H1 (cell line): ENCODE measurements around the gene EPHA5. TPM values are rescaled to one million over a fixed set of nuclear protein-coding genes. Genes with fewer than 3 reads are reported as not detected.

Experiments
- CTCF ChIA-PET: fragments of 300-600 bp; sonication (Branson Sonifier 250); formaldehyde crosslinking; loops from one replicate; lab custom pipeline; 2021; ENCODE audit not compliant: partially characterized antibody; lab: Charles Lee
- POLR2A ChIA-PET: fragments of 300-600 bp; sonication (Branson Sonifier 250); formaldehyde crosslinking; loops from one replicate; lab custom pipeline; 2021; ENCODE audit warnings: inconsistent platforms; ENCODE audit not compliant: partially characterized antibody; lab: Charles Lee
- DNase-seq, 2 experiments: peaks; one replicate each; pipeline versions ENCODE4 v3.0.0 to v3.0.0-alpha.2; 2010 to 2022; ENCODE audit warnings: low spot score in 2 of 2, low read depth in 1 of 2, mixed read lengths in 1 of 2
- FAIRE-seq: peaks from 2 replicates; lab custom pipeline; 2011; peaks lifted over from hg19 to GRCh38; lab: Jason Lieb, UNC
- H2AFZ ChIP-seq: 2 replicates; pipeline ENCODE4 v1.8.1; 2012; ENCODE audit warnings: low read length, inconsistent platforms
- H2AK5ac ChIP-seq: 2 replicates; pipeline ENCODE4 v1.6.1; 2013; ENCODE audit warnings: low read depth, low read length
- H2BK120ac ChIP-seq: replicated peaks from 2 replicates; pipeline ENCODE3; 2013; ENCODE audit warnings: low read depth, low read length, inconsistent platforms
- H2BK12ac ChIP-seq: 2 replicates; pipeline ENCODE4 v1.6.1; 2013; ENCODE audit warnings: low read depth, low read length
- H2BK15ac ChIP-seq: 2 replicates; pipeline ENCODE4 v1.6.1; 2013; ENCODE audit warnings: low read length
- H2BK20ac ChIP-seq: 2 replicates; pipeline ENCODE4 v1.6.1; 2013; ENCODE audit warnings: low read length
- H2BK5ac ChIP-seq: 2 replicates; pipeline ENCODE4 v1.6.1; 2013; ENCODE audit warnings: low read depth, low read length
- H3K14ac ChIP-seq: 2 replicates; pipeline ENCODE4 v1.6.1; 2013; ENCODE audit warnings: inconsistent platforms; ENCODE audit not compliant: insufficient read length
- H3K18ac ChIP-seq: 2 replicates; pipeline ENCODE4 v1.6.1; 2013; ENCODE audit warnings: low read length; ENCODE audit errors: extremely low read depth
- H3K23ac ChIP-seq: 2 replicates; pipeline ENCODE4 v1.6.1; 2013; ENCODE audit warnings: inconsistent platforms; ENCODE audit not compliant: insufficient read length
- H3K23me2 ChIP-seq: 2 replicates; pipeline ENCODE4 v1.6.1; 2013; ENCODE audit warnings: low read depth, low read length
- H3K27ac ChIP-seq: 2 replicates; pipeline ENCODE4 v1.6.1; 2011; ENCODE audit warnings: low read depth, low read length, inconsistent platforms
- H3K27me3 ChIP-seq, 4 experiments: replicated peaks in 1 of 4; 1 replicate in 1 of 4; 2 replicates in 3 of 4; pipeline versions ENCODE4 v1.6.1 to v1.8.1; 2011 to 2013; ENCODE audit warnings: low read length in 3 of 4, mild to moderate bottlenecking in 3 of 4, inconsistent platforms in 2 of 4, mixed read lengths in 2 of 4, moderate library complexity in 1 of 4; ENCODE audit not compliant: control insufficient read depth in 3 of 4, insufficient read depth in 3 of 4; ENCODE audit errors: extremely low read depth in 1 of 4
- H3K36me3 ChIP-seq, 4 experiments: 2 replicates each; pipeline versions ENCODE4 v1.6.1 to v1.8.1; 2011 to 2013; ENCODE audit warnings: mild to moderate bottlenecking in 4 of 4, low read length in 3 of 4, moderate library complexity in 2 of 4, control low read depth in 1 of 4, inconsistent platforms in 1 of 4; ENCODE audit not compliant: insufficient read depth in 4 of 4, control insufficient read depth in 2 of 4
- H3K4ac ChIP-seq: replicated peaks from 2 replicates; pipeline ENCODE3; 2013; ENCODE audit warnings: low read length, low read depth, mixed read lengths, inconsistent platforms; ENCODE audit not compliant: insufficient read length
- H3K4me1 ChIP-seq, 4 experiments: replicated peaks in 1 of 4; 1 replicate in 1 of 4; 2 replicates in 3 of 4; pipeline versions ENCODE4 v1.6.1 to v1.8.1; 2011 to 2013; ENCODE audit warnings: low read length in 3 of 4, inconsistent platforms in 2 of 4, mixed read lengths in 1 of 4; ENCODE audit not compliant: insufficient read depth in 4 of 4, control insufficient read depth in 3 of 4
- H3K4me2 ChIP-seq, 2 experiments: 2 replicates each; pipeline versions ENCODE4 v1.6.1 to v1.8.1; 2011 to 2013; ENCODE audit warnings: low read depth in 2 of 2, low read length in 2 of 2, control low read depth in 1 of 2, inconsistent platforms in 1 of 2, mild to moderate bottlenecking in 1 of 2; ENCODE audit not compliant: insufficient read depth in 1 of 2
- H3K4me3 ChIP-seq, 4 experiments: fragments of 200-600, 300-600 bp in 1 of 4; sonication (generic), shearing (Covaris generic), sonication (Bioruptor Twin) in 1 of 4; 2 replicates each; pipeline versions ENCODE4 v1.5.1 to v1.8.1; 2011 to 2016; ENCODE audit warnings: low read length in 4 of 4, low read depth in 3 of 4, control low read depth in 2 of 4, inconsistent platforms in 2 of 4, mild to moderate bottlenecking in 2 of 4, mixed read lengths in 1 of 4, moderate library complexity in 1 of 4; ENCODE audit not compliant: insufficient read depth in 2 of 4; ENCODE audit errors: extremely low read depth in 1 of 4
- H3K56ac ChIP-seq: replicated peaks from 2 replicates; pipeline ENCODE3; 2013; ENCODE audit warnings: low read depth, mild to moderate bottlenecking, mixed read lengths, low read length, inconsistent platforms; ENCODE audit not compliant: insufficient read length
- H3K79me1 ChIP-seq: 2 replicates; pipeline ENCODE4 v1.6.1; 2013; ENCODE audit warnings: low read depth, low read length, control low read depth
- H3K79me2 ChIP-seq, 2 experiments: 2 replicates each; pipeline versions ENCODE4 v1.6.1 to v1.8.1; 2012 to 2013; ENCODE audit warnings: low read length in 2 of 2, mild to moderate bottlenecking in 2 of 2, inconsistent platforms in 1 of 2; ENCODE audit not compliant: insufficient read depth in 2 of 2, control insufficient read depth in 1 of 2
- H3K9ac ChIP-seq, 4 experiments: replicated peaks in 1 of 4; 1 replicate in 1 of 4; 2 replicates in 3 of 4; pipeline versions ENCODE4 v1.6.1 to v1.8.1; 2011 to 2013; ENCODE audit warnings: low read depth in 3 of 4, low read length in 3 of 4, control low read depth in 2 of 4, mild to moderate bottlenecking in 2 of 4, moderate library complexity in 2 of 4, inconsistent platforms in 1 of 4; ENCODE audit errors: extremely low read depth in 1 of 4
- H3K9me3 ChIP-seq, 2 experiments: 2 replicates each; pipeline versions ENCODE4 v1.6.1 to v1.8.1; 2012 to 2013; ENCODE audit warnings: mild to moderate bottlenecking in 2 of 2, moderate library complexity in 2 of 2, control low read depth in 1 of 2, inconsistent platforms in 1 of 2, low read depth in 1 of 2, low read length in 1 of 2, mixed read lengths in 1 of 2; ENCODE audit not compliant: insufficient read depth in 2 of 2
- H4K20me1 ChIP-seq, 2 experiments: replicated peaks in 1 of 2; 2 replicates each; pipeline versions ENCODE3 to v1.8.1; 2011 to 2013; ENCODE audit warnings: inconsistent platforms in 2 of 2, low read length in 2 of 2, mild to moderate bottlenecking in 1 of 2; ENCODE audit not compliant: insufficient read depth in 2 of 2, control insufficient read depth in 1 of 2
- H4K5ac ChIP-seq: 2 replicates; pipeline ENCODE4 v1.6.1; 2013; ENCODE audit warnings: low read length, low read depth, mixed read lengths, inconsistent platforms; ENCODE audit not compliant: insufficient read length
- H4K8ac ChIP-seq: 2 replicates; pipeline ENCODE4 v1.8.0; 2013; ENCODE audit warnings: mild to moderate bottlenecking, moderate library complexity, low read length, inconsistent platforms; ENCODE audit not compliant: insufficient read depth; ENCODE audit errors: extremely low read depth
- H4K91ac ChIP-seq: replicated peaks from 2 replicates; pipeline ENCODE3; 2013; ENCODE audit warnings: low read length, mixed read lengths, inconsistent platforms; ENCODE audit not compliant: insufficient read length
- BCL11A ChIP-seq, 2 experiments: IDR thresholded peaks; one replicate each; pipeline ENCODE4 v1.6.1; 2011; ENCODE audit warnings: low read depth in 2 of 2, low read length in 2 of 2, mild to moderate bottlenecking in 2 of 2
- CBX8 ChIP-seq: fragments of 300-800, 300-1000 bp; sonication (generic); IDR thresholded peaks from 2 replicates; pipeline ENCODE4 v1.7.1; 2016; ENCODE audit warnings: low read depth, low read length, borderline replicate concordance
- CEBPB ChIP-seq: IDR thresholded peaks from 2 replicates; pipeline ENCODE4 v1.6.1; 2012; ENCODE audit warnings: low read depth, low read length
- CHD2 ChIP-seq: IDR thresholded peaks from 2 replicates; pipeline ENCODE4 v1.6.1; 2012; ENCODE audit warnings: low read length, improper control_type of control experiment
- CTBP2 ChIP-seq: IDR thresholded peaks from 2 replicates; pipeline ENCODE4 v1.7.0; 2011; ENCODE audit warnings: borderline replicate concordance, mild to moderate bottlenecking, moderate library complexity, mixed read lengths, low read length; ENCODE audit not compliant: insufficient read depth, insufficient read length
- EGR1 ChIP-seq: IDR thresholded peaks from 2 replicates; pipeline ENCODE4 v1.6.1; 2011; ENCODE audit warnings: low read depth, low read length, borderline replicate concordance
- KDM5A ChIP-seq: fragments of 200-600 bp; IDR thresholded peaks from 2 replicates; pipeline ENCODE4 v1.7.1; 2012; ENCODE audit warnings: mild to moderate bottlenecking, low read length, inconsistent platforms, mixed read lengths
- RAD21 ChIP-seq, 2 experiments: IDR thresholded peaks in 1 of 2; conservative IDR thresholded peaks in 1 of 2; 2 replicates each; pipeline ENCODE4 v1.6.1; 2011; ENCODE audit warnings: low read depth in 2 of 2, low read length in 2 of 2, improper control_type of control experiment in 1 of 2, inconsistent platforms in 1 of 2, mild to moderate bottlenecking in 1 of 2, moderate library complexity in 1 of 2
- RNF2 ChIP-seq: fragments of 200-900, 300-1000 bp; sonication (generic); IDR thresholded peaks from 2 replicates; pipeline ENCODE4 v1.7.1; 2016; ENCODE audit warnings: borderline replicate concordance, low read depth, mild to moderate bottlenecking, antibody characterized with exemption, low read length; ENCODE audit not compliant: poor library complexity, severe bottlenecking; ENCODE audit errors: missing control alignments
- SIN3A ChIP-seq, 2 experiments: IDR thresholded peaks in 1 of 2; conservative IDR thresholded peaks in 1 of 2; 2 replicates each; pipeline ENCODE4 v1.6.1; 2011 to 2012; ENCODE audit warnings: low read length in 2 of 2, improper control_type of control experiment in 1 of 2, low read depth in 1 of 2, mild to moderate bottlenecking in 1 of 2
- SIX5 ChIP-seq: IDR thresholded peaks from 2 replicates; pipeline ENCODE4 v1.6.1; 2011; ENCODE audit warnings: mild to moderate bottlenecking, low read depth, low read length
- TAF7 ChIP-seq: optimal IDR thresholded peaks from 2 replicates; pipeline ENCODE3; 2011; ENCODE audit warnings: low read depth, mild to moderate bottlenecking, inconsistent platforms, low read length, moderate library complexity, borderline replicate concordance
- WGBS, 2 experiments: shearing (Covaris generic) in 1 of 2; methylation state at CpG; one replicate each; pipeline versions ENCODE4 v1.1.6 to v1.1.7; 2013 to 2015; ENCODE audit warnings: low lambda C conversion rate in 2 of 2, mixed read lengths in 2 of 2, inconsistent platforms in 1 of 2, low coverage in 1 of 2, missing lambda C conversion rate in 1 of 2; ENCODE audit not compliant: insufficient replicate concordance in 2 of 2, insufficient coverage in 1 of 2, insufficient read length in 1 of 2; ENCODE audit errors: extremely low coverage in 1 of 2, missing lambda C conversion rate in 1 of 2; 5-methylcytosine and 5-hydroxymethylcytosine counted together
- polyA plus RNA-seq, 7 experiments: library from polyadenylated mRNA; depleted of rRNA in 3 of 7; stranded (reverse) in 5 of 7; unstranded in 2 of 7; fragments of >200 nt in 5 of 7; fragments of 200-250 nt in 2 of 7; gene quantifications; 1 replicate in 5 of 7; 2 replicates in 1 of 7; 4 replicates in 1 of 7; pipeline versions ENCODE4 v1.2.1 to v1.2.3, GENCODE V29; 2011 to 2013; ENCODE audit warnings: missing spikeins in 2 of 7, mixed read lengths in 2 of 7
- total RNA-seq: library from RNA; stranded (reverse); fragmentation: NEBNext Ultra II Directional; extraction: Animal tissue kit (Norgen Biotek cat#: 25700); gene quantifications from 2 replicates; pipeline ENCODE4 v1.2.1, GENCODE V29; 2021
- TF ChIP-seq, protein P1 (sequence below): IDR thresholded peaks from 2 replicates; pipeline ENCODE4 v1.6.1; 2012; ENCODE audit warnings: inconsistent platforms

EPHA5 gene
- total and polyA plus RNA-seq, 2 of the 8 experiments (the other 6 are each of a cell fraction or from before 2014, with no cell fraction given) = 0.03 to 0.11 TPM

DNA sequence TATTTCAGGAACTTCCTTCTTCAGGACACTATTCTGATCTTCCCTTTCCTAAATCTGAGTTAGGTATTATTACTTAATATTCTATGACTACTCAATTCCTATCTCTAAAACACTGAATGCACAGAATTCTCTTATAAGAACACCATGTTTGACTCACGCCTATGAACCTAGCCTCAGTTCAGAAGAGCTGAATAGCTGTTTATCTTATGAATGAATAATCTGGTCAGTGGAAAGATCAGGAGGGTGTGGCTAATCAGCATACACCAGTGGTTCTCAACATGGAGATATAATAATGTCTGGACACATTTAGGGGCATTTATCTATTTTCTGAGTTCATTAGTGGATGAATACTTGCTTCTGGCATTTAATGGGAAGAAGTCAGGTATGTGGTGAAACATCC lies 24.2 kb downstream of the EPHA5 start:
- Histone ChIP-seq H3K9me3 (no peaks in the 10 kb centered on the region; a peak in 1 of 4 replicates), H3K4me2 (no peak overlapping the region), H4K8ac (no peak overlapping the region), H2BK120ac (no peak overlapping the region), H3K4me1 (peaks cover 0 to 2% (median under 1%) of the 10 kb centered on the region in 4 experiments; a peak in 3 of 7 replicates), H3K23me2 (no peaks in the 10 kb centered on the region), H2AK5ac (no peak overlapping the region), H2BK12ac (no peak overlapping the region), H3K27me3 (no peaks in the 10 kb centered on the region), H3K4ac (no peak overlapping the region), H3K79me1 (no peaks in the 10 kb centered on the region), H3K4me3 (no peak overlapping the region), H2BK20ac (no peak overlapping the region), H2AFZ (no peak overlapping the region), H3K18ac (no peak overlapping the region), H2BK5ac (no peak overlapping the region), H3K27ac (no peak overlapping the region), H3K23ac (no peak overlapping the region), H4K20me1 (no peaks in the 10 kb centered on the region), H4K5ac (no peak overlapping the region), H3K79me2 (no peaks in the 10 kb centered on the region), H3K9ac (no peak overlapping the region), H3K14ac (no peak overlapping the region), H4K91ac (no peak overlapping the region), H2BK15ac (no peak overlapping the region), H3K56ac (no peak overlapping the region), H3K36me3 (no peaks in the 10 kb centered on the region)
- DNase-seq (no peak), FAIRE-seq (no peak)
- WGBS, 2 experiments = 85% methylated on average over 1 of the region's 1 CpG; no CpG with 5 or more reads in 1 of the 2 experiments
- POLR2A ChIA-PET = no interaction called here
- TF ChIP-seq CBX8 (no peak), KDM5A (no peak), CHD2 (no peak), SIX5 (no peak), CEBPB (no peak), RNF2 (no peak), CTBP2 (no peak), BCL11A (IDR thresholded peaks at IDR 0.05; ENCODE audit: low read depth in 2 of 2, low read length in 2 of 2) (no peak), EGR1 (no peak), RAD21 (IDR thresholded peaks at IDR 0.05 in 1 of 2, conservative IDR thresholded peaks at IDR 0.05 in 1 of 2; ENCODE audit: low read depth in 2 of 2, low read length in 2 of 2) (no peak), SIN3A (conservative IDR thresholded peaks at IDR 0.05 in 1 of 2, IDR thresholded peaks at IDR 0.05 in 1 of 2; ENCODE audit: low read depth in 1 of 2, low read length in 2 of 2) (no peak), TAF7 (no peak)
- TF ChIP-seq, protein P1, sequence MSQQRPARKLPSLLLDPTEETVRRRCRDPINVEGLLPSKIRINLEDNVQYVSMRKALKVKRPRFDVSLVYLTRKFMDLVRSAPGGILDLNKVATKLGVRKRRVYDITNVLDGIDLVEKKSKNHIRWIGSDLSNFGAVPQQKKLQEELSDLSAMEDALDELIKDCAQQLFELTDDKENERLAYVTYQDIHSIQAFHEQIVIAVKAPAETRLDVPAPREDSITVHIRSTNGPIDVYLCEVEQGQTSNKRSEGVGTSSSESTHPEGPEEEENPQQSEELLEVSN = no peak
- CTCF ChIA-PET = interaction anchor here (0.6 kb wide), 1 partner anchor 304 kb away, joined by 3 read pairs; no protein-coding TSS in a partner anchor
